HepG2 (cell line): ENCODE results near the gene GGA1. TPM values are rescaled to one million over a fixed set of nuclear protein-coding genes. Genes with fewer than 3 reads are reported as not detected.

Experiments used
- DZIP1 ChIP-seq: sonication (generic); formaldehyde crosslinking; IDR thresholded peaks from 2 replicates; pipeline ENCODE4 v1.5.0; 2020; ENCODE audit warnings: mild to moderate bottlenecking, missing genetic modification reagents
- ETV5 ChIP-seq: IDR thresholded peaks from 2 replicates; pipeline ENCODE4 v1.6.1; 2018; ENCODE audit warnings: missing biosample characterization, missing genetic modification reagents, inconsistent platforms, borderline replicate concordance
- GPN1 ChIP-seq: sonication (generic); formaldehyde crosslinking; IDR thresholded peaks from 2 replicates; pipeline ENCODE4 v1.5.1; 2020; ENCODE audit warnings: missing genetic modification reagents, borderline replicate concordance
- HBP1 ChIP-seq: IDR thresholded peaks from 2 replicates; pipeline ENCODE4 v1.6.1; 2016; ENCODE audit warnings: low read depth, control low read depth
- HNF1B ChIP-seq: sonication (generic); formaldehyde crosslinking; IDR thresholded peaks from 2 replicates; pipeline ENCODE4 v1.5.1; 2020; ENCODE audit warnings: mild to moderate bottlenecking, moderate library complexity, missing genetic modification reagents
- MNT ChIP-seq: fragments of 450-650 bp; IDR thresholded peaks from 2 replicates; pipeline ENCODE4 v1.6.1; 2016
- MYNN ChIP-seq: sonication (generic); formaldehyde crosslinking; IDR thresholded peaks from 2 replicates; pipeline ENCODE4 v1.4.0; 2020; ENCODE audit warnings: mild to moderate bottlenecking, low read depth, missing genetic modification reagents
- NFYB ChIP-seq: sonication (generic); formaldehyde crosslinking; IDR thresholded peaks from 2 replicates; pipeline ENCODE4 v1.4.0; 2020; ENCODE audit warnings: missing genetic modification reagents
- REXO4 ChIP-seq: sonication (generic); formaldehyde crosslinking; IDR thresholded peaks from 2 replicates; pipeline ENCODE4 v1.8.0; 2022; ENCODE audit warnings: missing genetic modification reagents, mild to moderate bottlenecking, borderline replicate concordance
- SAFB2 ChIP-seq: sonication (generic); formaldehyde crosslinking; IDR thresholded peaks from 2 replicates; pipeline ENCODE4 v1.5.1; 2020; ENCODE audit warnings: missing genetic modification reagents, low read depth, mild to moderate bottlenecking, borderline replicate concordance
- ZMYM3 ChIP-seq: sonication (generic); formaldehyde crosslinking; IDR thresholded peaks from 2 replicates; pipeline ENCODE4 v1.5.1; 2020; ENCODE audit warnings: mild to moderate bottlenecking, missing genetic modification reagents
- ZNF143 ChIP-seq: sonication (generic); formaldehyde crosslinking; IDR thresholded peaks from 2 replicates; pipeline ENCODE4 v1.4.0; 2020; ENCODE audit warnings: missing genetic modification reagents
- ZNF614 ChIP-seq: IDR thresholded peaks from 2 replicates; pipeline ENCODE4 v1.6.1; 2018; ENCODE audit warnings: missing biosample characterization, missing genetic modification reagents, inconsistent platforms, borderline replicate concordance
- ZNF629 ChIP-seq: sonication (generic); formaldehyde crosslinking; conservative IDR thresholded peaks from 2 replicates; pipeline ENCODE4 v1.5.0; 2020; ENCODE audit warnings: missing genetic modification reagents
- ZNF660 ChIP-seq: sonication (generic); formaldehyde crosslinking; IDR thresholded peaks from 2 replicates; pipeline ENCODE4 v1.5.1; 2020; ENCODE audit warnings: mild to moderate bottlenecking, low read depth, missing genetic modification reagents, borderline replicate concordance
- ZNF672 ChIP-seq: sonication (generic); formaldehyde crosslinking; IDR thresholded peaks from 2 replicates; pipeline ENCODE4 v1.8.1; 2022; ENCODE audit warnings: missing genetic modification reagents
- ZXDC ChIP-seq: sonication (generic); formaldehyde crosslinking; IDR thresholded peaks from 2 replicates; pipeline ENCODE4 v1.5.0; 2020; ENCODE audit warnings: mild to moderate bottlenecking, missing genetic modification reagents
- polyA plus RNA-seq, 8 experiments: library from polyadenylated mRNA; depleted of rRNA in 3 of 8; stranded (reverse) in 7 of 8; unstranded in 1 of 8; fragments of >200 nt; fragmentation: Illumina TruSeq in 4 of 8; extraction: Trizol in 4 of 8; gene quantifications; 2 replicates each; pipeline versions ENCODE4 v1.2.1 to v1.2.3, GENCODE V29; 2011 to 2016; ENCODE audit warnings: low read depth in 4 of 8, missing spikeins in 1 of 8, mixed read lengths in 1 of 8; ENCODE audit not compliant: insufficient read depth in 1 of 8
- total RNA-seq, 5 experiments: library from RNA; depleted of rRNA; stranded (reverse); fragments of >200 nt; fragmentation: Illumina TruSeq; extraction: Trizol; gene quantifications; 2 replicates each; pipeline ENCODE4 v1.2.3, GENCODE V29; 2016; ENCODE audit warnings: low read depth in 1 of 5

Gene GGA1
- total and polyA plus RNA-seq, 2 of the 13 experiments (the other 11 are each of a cell fraction or from before 2014, with no cell fraction given): 29.1 to 87.2 TPM

- no peak for TF ChIP-seq ZXDC (CRISPR knock-in tag)
- no peak for TF ChIP-seq REXO4 (CRISPR knock-in tag)
- no peak for TF ChIP-seq SAFB2 (CRISPR knock-in tag)
- peak; percentile 54 for TF ChIP-seq ZMYM3 (CRISPR knock-in tag)
- TF ChIP-seq ZNF614 (CRISPR knock-in tag): no peak
- no peak for TF ChIP-seq GPN1 (CRISPR knock-in tag)
- TF ChIP-seq NFYB (CRISPR knock-in tag): peak; percentile 79
- no peak for TF ChIP-seq ZNF629 (CRISPR knock-in tag)
- TF ChIP-seq ETV5 (CRISPR knock-in tag): peak; percentile 40; the same call in 1 of the 2 replicates
- TF ChIP-seq ZNF672 (CRISPR knock-in tag): no peak
- TF ChIP-seq DZIP1 (CRISPR knock-in tag): no peak
- TF ChIP-seq ZNF143 (CRISPR knock-in tag): no peak
- TF ChIP-seq HBP1 (CRISPR knock-in tag): no peak
- no peak for TF ChIP-seq MYNN
- no peak for TF ChIP-seq MNT
- no peak for TF ChIP-seq ZNF660
- no peak; the same call in 1 of the 2 replicates for TF ChIP-seq HNF1B (CRISPR knock-in tag)
Measured at GRCh38 chr22:37601540-37602442, 6.8 kb upstream of the GGA1 start (continued).
